Measurements from ENCODE around the gene GP9. TPM values are rescaled to one million over a fixed set of nuclear protein-coding genes. Genes with fewer than 3 reads are reported as not detected.
"Not testable (repeated sequence)": the region's sequence is repeated elsewhere in the genome, so short reads cannot be mapped to it uniquely, and the experiment has no call there.

Gene GP9
- total RNA-seq, 1 donor from 2014 or later: not detected

- DNase-seq (ENCODE audit: extremely low spot score in 2 of 2): no peak
- intact Hi-C loops (cut with DNase I): no loop called here
- H3K36me3 ChIP-seq: peaks cover 0 to 2% of the 10 kb centered on the region in 2 donors
- TF ChIP-seq CTCF (IDR thresholded peaks at IDR 0.05) (no peak), POLR2AphosphoS5 (IDR thresholded peaks at IDR 0.05; ENCODE audit: insufficient read depth in 1 of 2, low read depth in 1 of 2) (peak; percentile 49 to 70)
- H3K4me1 ChIP-seq: peaks cover 12% of the 10 kb centered on the region
- H3K9me3 ChIP-seq: no peaks in the 10 kb centered on the region
- H3K4me3 ChIP-seq: no peak overlapping the region
- no peaks in the 10 kb centered on the region for H3K27me3 ChIP-seq
- peak overlapping the region; percentile 89 for H3K27ac ChIP-seq
Observed at GRCh38 chr3:129087138-129087702, 26.6 kb downstream of the GP9 start.

- intact Hi-C loops (cut with DNase I); DNase-seq (ENCODE audit: extremely low spot score in 2 of 2); H3K4me3 ChIP-seq; H3K27ac ChIP-seq; H3K36me3 ChIP-seq; H3K9me3 ChIP-seq; H3K27me3 ChIP-seq: not testable (repeated sequence)
- H3K4me1 ChIP-seq: peaks cover 12% of the 10 kb centered on the region
Observed at GRCh38 chr3:129087904-129088303, 27.3 kb downstream of the GP9 start.

- H3K27me3 ChIP-seq; H3K27ac ChIP-seq; H3K36me3 ChIP-seq; intact Hi-C loops (cut with DNase I); DNase-seq (ENCODE audit: extremely low spot score in 2 of 2); H3K4me3 ChIP-seq; H3K9me3 ChIP-seq: not testable (repeated sequence)
- H3K4me1 ChIP-seq: peaks cover 12% of the 10 kb centered on the region
Observed at GRCh38 chr3:129088312-129088711, 27.7 kb downstream of the GP9 start.

- Histone ChIP-seq H3K27ac (no peak overlapping the region), H3K4me3 (no peak overlapping the region), H3K27me3 (no peaks in the 10 kb centered on the region), H3K4me1 (no peaks in the 10 kb centered on the region), H3K9me3 (no peaks in the 10 kb centered on the region), H3K36me3 (peaks cover 0 to 18% of the 10 kb centered on the region in 2 donors)
- TF ChIP-seq POLR2A (IDR thresholded peaks at IDR 0.05): no peak
- no peak for TF ChIP-seq CTCF (IDR thresholded peaks at IDR 0.05)
- TF ChIP-seq POLR2AphosphoS5 (IDR thresholded peaks at IDR 0.05; ENCODE audit: insufficient read depth in 1 of 2, low read depth in 1 of 2): no peak
- no peak for DNase-seq (ENCODE audit: extremely low spot score in 2 of 2)
- intact Hi-C loops (cut with DNase I): no loop called here
Observed at GRCh38 chr3:129095285-129095684, 34.7 kb downstream of the GP9 start.

GRCh38 chr3:129100274-129100673 lies 39.7 kb downstream of the GP9 start:
- intact Hi-C loops (cut with DNase I): no loop called here
- H3K4me3 ChIP-seq: no peak overlapping the region
- H3K36me3 ChIP-seq: no peaks in the 10 kb centered on the region
- no peaks in the 10 kb centered on the region for H3K4me1 ChIP-seq
- H3K27ac ChIP-seq: no peak overlapping the region
- DNase-seq (ENCODE audit: extremely low spot score in 2 of 2): no peak
- TF ChIP-seq POLR2A (IDR thresholded peaks at IDR 0.05): no peak
- TF ChIP-seq POLR2AphosphoS5 (IDR thresholded peaks at IDR 0.05; ENCODE audit: insufficient read depth in 1 of 2, low read depth in 1 of 2): no peak
- TF ChIP-seq CTCF (IDR thresholded peaks at IDR 0.05): no peak
- H3K27me3 ChIP-seq: no peaks in the 10 kb centered on the region
- H3K9me3 ChIP-seq: no peaks in the 10 kb centered on the region

- Histone ChIP-seq H3K36me3 (no peaks in the 10 kb centered on the region), H3K4me1 (peaks cover 7% of the 10 kb centered on the region), H3K9me3 (no peaks in the 10 kb centered on the region), H3K4me3 (no peak overlapping the region), H3K27me3 (no peaks in the 10 kb centered on the region), H3K27ac (no peak overlapping the region)
- no peak for DNase-seq (ENCODE audit: extremely low spot score in 2 of 2)
- no peak for TF ChIP-seq POLR2AphosphoS5 (IDR thresholded peaks at IDR 0.05; ENCODE audit: insufficient read depth in 1 of 2, low read depth in 1 of 2)
- no peak for TF ChIP-seq POLR2A (IDR thresholded peaks at IDR 0.05)
- no peak for TF ChIP-seq CTCF (IDR thresholded peaks at IDR 0.05)
- intact Hi-C loops (cut with DNase I): no loop called here
Observed at GRCh38 chr3:129101370-129102138, 41.0 kb downstream of the GP9 start.

All from vagina (tissue), 2 donors.